Mucosa of gallbladder (tissue), 1 donor: ENCODE results near the gene NUP85. TPM values are rescaled to one million over a fixed set of nuclear protein-coding genes. Genes with fewer than 3 reads are reported as not detected.
"Not testable (repeated sequence)": the region's sequence is repeated elsewhere in the genome, so short reads cannot be mapped to it uniquely, and the experiment has no call there.

Experiments
- DNase-seq: peaks from one replicate; pipeline ENCODE4 v3.0.0-alpha.2; 2020; ENCODE audit warnings: low spot score
- total RNA-seq: library from RNA; stranded (reverse); gene quantifications from one replicate; pipeline ENCODE4 v1.2.1, GENCODE V29; 2021
- donor health status: DM: no; HTN: no; CAD: no.

NUP85 gene
- total RNA-seq, 1 donor from 2014 or later, result 47.3 TPM

DNA sequence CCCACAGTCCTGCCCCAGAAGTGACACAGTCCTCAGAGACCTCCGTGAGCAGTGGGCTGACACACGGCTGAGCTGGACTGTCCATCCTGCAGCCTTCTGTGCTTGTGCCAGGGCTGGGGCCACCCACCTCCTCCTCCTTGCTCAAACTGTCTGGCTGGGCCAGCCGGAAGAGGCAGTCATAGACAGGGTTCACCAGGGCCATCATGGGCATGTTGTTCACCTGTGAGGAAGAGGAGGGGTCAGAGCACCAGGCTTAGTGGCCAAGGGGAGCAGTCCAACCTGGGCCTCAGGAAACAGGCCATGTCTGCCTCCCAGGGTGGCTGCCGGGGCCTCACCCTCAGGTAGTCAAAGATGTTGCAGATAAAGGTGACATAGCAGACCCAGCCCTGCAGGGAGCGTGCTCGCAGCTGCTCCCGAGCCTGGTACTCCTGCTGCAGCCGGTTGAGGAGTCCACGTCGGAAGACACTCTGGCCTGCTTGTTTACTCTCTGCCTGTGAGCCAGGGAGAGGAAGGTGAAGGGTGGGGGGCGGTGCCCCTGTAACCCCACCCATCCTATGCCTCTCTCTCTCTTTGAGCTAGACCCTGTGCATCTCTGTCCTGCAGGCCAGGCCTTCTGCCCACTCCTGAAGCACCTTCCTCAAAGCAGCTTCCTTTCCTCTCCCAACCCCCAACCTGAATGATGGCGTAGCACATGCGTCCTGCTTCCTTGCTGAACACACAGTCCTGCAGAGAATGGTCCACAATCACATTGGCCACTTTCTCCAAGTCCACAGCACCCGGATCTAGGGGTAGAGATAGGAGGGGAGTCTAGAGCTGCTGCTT is 62.1 kb downstream of the NUP85 start:
- no peak for DNase-seq

DNA sequence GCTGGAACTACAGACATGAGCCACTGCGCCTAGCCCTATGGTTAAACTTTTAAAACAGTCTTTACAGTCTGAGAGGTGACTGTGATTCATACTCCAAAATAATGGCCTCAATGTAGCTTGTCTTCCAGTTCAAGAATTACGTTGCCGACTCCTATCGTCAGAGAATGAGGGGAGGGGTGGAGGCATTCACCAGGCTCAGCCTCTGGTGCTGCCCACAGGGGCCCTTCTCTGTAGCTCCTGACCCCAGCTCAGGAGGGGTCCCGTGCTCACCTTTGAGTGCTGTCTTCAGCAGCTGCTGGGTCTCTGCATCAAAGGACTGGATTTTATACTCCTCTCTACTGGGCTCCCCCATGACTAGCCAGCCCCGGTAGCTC is 64.4 kb downstream of the NUP85 start:
- no peak for DNase-seq

GRCh38 chr17:75270218-75270965 is 64.9 kb downstream of the NUP85 start:
- DNase-seq, result peak; percentile 42

- DNase-seq, result no peak
Measured at GRCh38 chr17:75270966-75271232, 65.4 kb downstream of the NUP85 start, which contains the start of gene MIF4GD. TSS of gene MIF4GD (minus strand) at chr17:75271231. CDS start at chr17:75270195, 1,036 bp downstream.

DNA sequence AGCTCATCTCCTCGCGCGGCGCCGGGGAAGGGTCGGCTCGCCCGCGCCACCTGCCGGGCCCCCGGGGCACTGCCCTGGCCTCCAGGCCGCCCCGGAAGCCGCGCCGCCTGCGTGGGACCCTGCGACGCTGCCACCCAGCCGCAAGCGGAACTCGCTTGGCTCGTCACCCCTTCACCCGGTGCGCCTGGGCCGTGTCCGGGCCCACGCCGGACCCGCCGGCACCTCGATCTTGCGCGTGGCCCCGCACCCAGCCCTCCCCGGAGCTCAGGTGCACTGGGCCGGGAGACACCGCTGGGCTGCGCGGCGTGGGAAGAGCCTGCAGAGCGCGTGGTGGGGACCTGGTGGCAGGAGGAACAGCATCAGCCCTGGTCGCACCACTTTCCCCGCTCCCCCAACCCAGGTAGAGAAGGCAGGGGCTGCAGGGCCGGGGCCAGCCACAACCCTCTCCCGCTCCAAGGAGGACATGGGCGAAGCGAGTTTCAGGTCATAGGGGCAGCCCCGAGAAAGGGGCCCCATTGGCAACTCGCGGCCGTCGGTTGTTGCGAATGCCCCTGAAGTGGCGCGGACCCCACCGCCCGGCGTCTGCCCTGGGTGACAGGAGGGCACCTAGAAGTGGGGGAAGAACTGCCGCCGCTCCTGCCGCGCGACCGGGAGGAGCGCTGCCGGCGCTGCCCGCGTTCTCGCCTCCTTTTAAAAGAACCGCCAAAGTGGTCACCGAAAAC is 65.9 kb downstream of the NUP85 start:
- DNase-seq, result peak; percentile 73

DNA sequence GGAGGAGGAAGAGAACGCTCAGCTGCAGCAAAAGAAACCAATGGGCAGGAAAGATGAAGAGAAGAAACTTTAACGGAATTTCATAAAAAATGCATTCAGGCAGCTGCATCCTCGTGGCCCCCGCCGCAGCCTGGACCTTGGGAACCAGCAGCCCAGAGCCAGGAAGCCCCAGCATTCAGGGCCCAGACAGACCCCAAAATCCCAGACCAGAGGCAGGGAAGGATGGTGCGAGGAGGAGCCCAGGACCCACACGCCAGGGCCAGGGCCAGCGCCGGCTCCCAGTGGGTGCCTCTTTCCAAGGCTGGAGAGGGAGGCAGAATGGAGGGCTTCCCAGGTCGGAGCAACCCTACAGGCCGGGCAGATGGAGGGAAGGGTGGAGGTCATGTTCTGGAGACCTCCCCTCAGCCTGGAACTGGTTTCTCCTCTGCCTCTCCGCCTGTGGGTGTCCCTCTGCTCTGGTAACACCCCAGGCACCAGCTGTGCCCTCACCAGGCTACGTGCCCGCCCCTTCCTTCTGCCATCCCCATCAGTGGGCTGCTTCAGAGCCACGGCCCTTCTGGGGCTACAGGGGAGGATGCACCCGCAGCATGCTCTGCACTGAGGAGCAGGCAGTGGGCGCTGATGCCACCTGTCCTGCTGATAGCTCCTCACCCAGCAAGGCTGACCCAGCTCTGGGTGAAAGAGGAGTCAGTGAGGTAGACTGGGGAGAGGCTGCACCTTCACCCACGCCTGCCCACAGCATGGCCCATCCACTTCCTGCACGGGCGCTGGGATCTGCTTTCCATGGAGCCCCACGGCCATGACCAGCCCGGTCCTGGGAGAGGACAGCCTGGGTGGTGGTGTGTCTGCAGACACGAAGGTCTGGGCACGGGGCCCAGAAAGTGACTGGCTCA is 66.7 kb downstream of the NUP85 start:
- DNase-seq, result no peak

DNA sequence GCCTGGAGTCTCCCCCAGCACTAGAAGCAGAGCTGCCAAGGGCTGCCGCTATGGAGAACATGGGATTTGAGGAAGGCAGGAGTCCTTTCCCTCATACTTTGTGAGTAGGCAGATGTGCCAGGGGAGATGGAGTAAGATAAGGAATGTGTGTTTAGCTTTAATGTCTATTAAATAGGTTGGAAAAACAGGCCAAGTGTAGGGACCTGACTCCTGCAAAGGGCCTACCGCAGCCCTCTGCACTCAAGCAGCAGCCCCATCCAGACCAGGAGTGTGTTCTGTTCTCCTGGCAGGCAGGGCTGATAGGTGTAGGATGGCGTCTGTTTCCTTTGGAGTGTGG is 67.3 kb downstream of the NUP85 start:
- no peak for DNase-seq

DNA sequence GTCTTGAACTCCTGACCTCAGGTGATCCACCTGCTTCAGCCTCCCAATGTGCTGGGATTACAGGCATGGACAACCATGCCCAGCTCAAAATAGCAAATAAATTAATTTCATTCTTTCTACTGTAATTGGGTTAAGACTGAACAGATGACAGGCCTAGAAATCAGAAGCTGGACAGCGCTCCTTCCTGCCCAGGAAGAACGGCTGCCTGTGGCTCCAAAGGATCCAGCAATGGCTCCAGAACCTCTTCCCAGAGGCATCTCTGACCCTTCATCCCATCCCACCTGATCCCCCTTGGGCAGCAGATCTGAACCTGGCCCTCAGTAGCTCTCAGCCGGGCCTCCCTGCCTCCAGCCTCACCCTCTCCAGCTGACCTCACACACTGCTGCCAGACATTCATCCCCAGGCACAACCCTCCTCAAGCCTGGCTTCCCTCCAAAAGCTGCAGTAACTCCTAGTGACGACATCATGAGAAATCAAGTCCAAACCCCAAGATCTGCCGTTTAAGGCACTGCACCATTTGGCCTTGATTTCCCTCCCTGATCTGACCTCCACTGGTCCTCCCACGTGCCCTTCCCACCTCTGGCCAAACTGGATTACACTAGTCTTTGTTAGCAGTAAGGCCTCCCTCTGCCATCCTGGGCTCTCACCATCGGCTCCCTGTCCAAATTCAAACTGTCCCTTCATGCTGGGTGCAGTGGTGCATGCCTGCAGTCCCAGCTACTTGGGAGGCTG is 68.7 kb downstream of the NUP85 start:
- DNase-seq, result no peak

GRCh38 chr17:75277664-75278071 is 72.2 kb downstream of the NUP85 start:
- DNase-seq, result no peak

DNA sequence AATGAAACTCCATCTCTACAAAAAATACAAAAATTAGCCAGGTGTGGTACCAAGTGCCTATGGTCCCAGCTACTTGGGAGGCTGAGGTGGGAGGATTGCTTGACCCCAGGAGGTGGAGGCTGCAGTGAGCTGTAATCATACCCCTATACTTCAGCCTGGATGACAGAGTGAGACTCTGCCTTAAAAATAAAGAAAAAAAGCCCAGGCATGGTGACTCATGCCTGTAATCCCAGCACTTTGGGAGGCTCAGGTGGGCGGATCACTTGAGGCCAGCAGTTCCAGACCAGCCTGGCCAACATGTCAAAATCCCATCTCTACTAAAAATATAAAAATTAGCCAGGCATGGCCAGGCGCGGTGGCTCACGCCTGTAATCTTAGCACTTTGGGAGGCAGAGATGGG is 74.7 kb downstream of the NUP85 start:
- not testable (repeated sequence) for DNase-seq

GRCh38 chr17:75285123-75285522 is 79.6 kb downstream of the NUP85 start:
- DNase-seq, result no peak

Other genes starting within 250 kb of the NUP85 start
- gene HID1, start 232.9 kb upstream of the NUP85 start, total RNA-seq, result 186 TPM
- 83.8 TPM for gene CDR2L, start 218.0 kb upstream of the NUP85 start, total RNA-seq
- gene MRPL58, start 193.0 kb upstream of the NUP85 start, total RNA-seq, result 16.7 TPM
- 226 TPM for gene ATP5PD, start 158.7 kb upstream of the NUP85 start, total RNA-seq
- 28.3 TPM for gene KCTD2, start 158.5 kb upstream of the NUP85 start, total RNA-seq
- 19.9 TPM for gene SLC16A5, start 117.7 kb upstream of the NUP85 start, total RNA-seq
- gene ARMC7, start 95.7 kb upstream of the NUP85 start, total RNA-seq, result 20.2 TPM
- 50.0 TPM for gene NT5C, start 73.9 kb upstream of the NUP85 start, total RNA-seq
- 183 TPM for gene JPT1, start 51.2 kb upstream of the NUP85 start, total RNA-seq
- gene SUMO2, start 22.7 kb upstream of the NUP85 start, total RNA-seq, result 353 TPM
- 44.5 TPM for gene GGA3, start 55.9 kb downstream of the NUP85 start, total RNA-seq
- 55.1 TPM for gene MRPS7, start 56.2 kb downstream of the NUP85 start, total RNA-seq
- 25.5 TPM for gene MIF4GD, start 65.6 kb downstream of the NUP85 start, total RNA-seq
- 17.0 TPM for gene SLC25A19, start 83.8 kb downstream of the NUP85 start, total RNA-seq
- gene GRB2, start 200.0 kb downstream of the NUP85 start, total RNA-seq, result 94.3 TPM